Activated naive CD8-positive, alpha-beta T cell treated with anti-CD3 and anti-CD28 coated beads, Interleukin-2, amount 50 U/mL, for 24 hours (primary cell): ENCODE results near the gene DNAJB7.

ENCODE experiments used
- ATAC-seq: fragments of 150-1000 bp; cut with Tn5 transposase; one replicate; pipeline ENCODE4 v1.10.0; 2021
- DNase-seq: peaks from one replicate; pipeline ENCODE4 v3.0.0; 2021
- H3K27ac Mint-ChIP-seq: one replicate; pipeline ENCODE4 v1.8.0; 2021; ENCODE audit warnings: mild to moderate bottlenecking, mixed read lengths
- H3K27me3 Mint-ChIP-seq: one replicate; pipeline ENCODE4 v1.8.0; 2021; ENCODE audit warnings: mixed read lengths
- H3K36me3 Mint-ChIP-seq: one replicate; pipeline ENCODE4 v1.8.0; 2021; ENCODE audit warnings: low read depth, mixed read lengths
- H3K4me1 Mint-ChIP-seq: one replicate; pipeline ENCODE4 v1.8.0; 2021; ENCODE audit warnings: mixed read lengths
- H3K4me3 Mint-ChIP-seq: one replicate; pipeline ENCODE4 v1.8.0; 2021; ENCODE audit warnings: mild to moderate bottlenecking, moderate library complexity, mixed read lengths
- H3K9me3 Mint-ChIP-seq: one replicate; pipeline ENCODE4 v1.8.0; 2021; ENCODE audit warnings: mixed read lengths

The DNAJB7 gene

GRCh38 chr22:40818747-40819598, 42.9 kb downstream of the DNAJB7 start, which contains the start of gene SLC25A17:
Gene SLC25A17, minus strand, starts transcription at chr22:40819346. Its CDS starts 98 bp downstream, at chr22:40819248.
- peak within 1 kb of the TSS; percentile 93 for H3K27ac Mint-ChIP-seq
- no peaks in the 10 kb centered on the region for H3K9me3 Mint-ChIP-seq
- H3K27me3 Mint-ChIP-seq, result no peaks in the 10 kb centered on the region
- ATAC-seq, result peak; percentile 89
- H3K4me3 Mint-ChIP-seq, result peak within 1 kb of the TSS; percentile 90
- peaks cover 36% of the 10 kb centered on the region for H3K4me1 Mint-ChIP-seq
- H3K36me3 Mint-ChIP-seq, result peaks cover 24% of the 10 kb centered on the region
- DNase-seq, result peak; percentile 89

GRCh38 chr22:40818192-40818746, 43.6 kb downstream of the DNAJB7 start:
- Mint-ChIP-seq H3K27me3 (no peaks in the 10 kb centered on the region), H3K4me3 (peak overlapping the region; percentile 90), H3K36me3 (peaks cover 21% of the 10 kb centered on the region), H3K4me1 (peaks cover 36% of the 10 kb centered on the region), H3K9me3 (no peaks in the 10 kb centered on the region), H3K27ac (peak overlapping the region; percentile 93)
- DNase-seq, result no peak
- ATAC-seq, result no peak

- no peak for DNase-seq
- ATAC-seq, result no peak
- no peaks in the 10 kb centered on the region for H3K9me3 Mint-ChIP-seq
- peak overlapping the region; percentile 93 for H3K27ac Mint-ChIP-seq
- H3K4me1 Mint-ChIP-seq, result peaks cover 36% of the 10 kb centered on the region
- H3K4me3 Mint-ChIP-seq, result peak overlapping the region; percentile 90
- H3K36me3 Mint-ChIP-seq, result peaks cover 24% of the 10 kb centered on the region
- H3K27me3 Mint-ChIP-seq, result no peaks in the 10 kb centered on the region
Observed at GRCh38 chr22:40817737-40818136, 44.2 kb downstream of the DNAJB7 start.

DNA sequence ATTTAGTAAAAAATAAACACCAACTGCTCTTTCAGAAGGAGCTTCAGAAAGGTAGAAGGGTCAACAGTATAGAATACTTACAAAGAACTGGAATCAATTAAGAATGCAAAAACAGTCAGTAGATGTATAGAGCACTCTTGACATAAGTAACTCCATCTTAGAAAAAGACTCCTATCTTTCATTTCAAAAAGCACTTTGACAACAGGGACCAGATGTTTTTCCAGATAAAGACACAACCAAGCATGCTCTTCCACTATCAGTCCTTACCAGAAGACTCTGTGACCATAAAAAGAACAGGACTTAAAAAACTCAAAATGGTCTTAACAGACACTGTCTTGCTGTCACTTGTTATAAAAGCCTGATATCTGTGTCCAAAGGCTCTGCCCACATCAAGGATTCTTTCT, 48.0 kb downstream of the DNAJB7 start:
- no peak for ATAC-seq
- H3K27ac Mint-ChIP-seq, result no peak overlapping the region
- H3K9me3 Mint-ChIP-seq, result no peaks in the 10 kb centered on the region
- no peaks in the 10 kb centered on the region for H3K27me3 Mint-ChIP-seq
- H3K36me3 Mint-ChIP-seq, result peaks cover 24% of the 10 kb centered on the region
- H3K4me3 Mint-ChIP-seq, result no peak overlapping the region
- peaks cover 32% of the 10 kb centered on the region for H3K4me1 Mint-ChIP-seq
- no peak for DNase-seq
